Spleen (tissue), 7 donors: ENCODE measurements around the gene OR12D3.

Source experiments
- POLR2AphosphoS5 ChIP-seq, 3 donors: sonication (generic); formaldehyde crosslinking; IDR thresholded peaks; one replicate each; pipeline ENCODE4 v1.5.1; 2017; ENCODE audit warnings: antibody characterized with exemption in 3 of 3
- TF ChIP-seq, protein P1 (sequence below), 11 experiments: fragments of 200-600 bp in 7 of 11; fragments of 450-650 bp in 4 of 11; sonication (generic) in 4 of 11; IDR thresholded peaks in 8 of 11; conservative IDR thresholded peaks in 3 of 11; 1 replicate in 7 of 11; 2 replicates in 4 of 11; pipeline versions ENCODE4 v1.4.0 to v1.8.0; 2016 to 2021; ENCODE audit warnings: antibody characterized with exemption in 11 of 11, inconsistent platforms in 4 of 11, mild to moderate bottlenecking in 1 of 11
- donor health status: DM: no; HTN: no; CAD: no; lungs with moderate emphysema.
- donor health status: DM: no; HTN: no; CAD: no.
- donor health status: DM: no; HTN: no; CAD: no.

DNA sequence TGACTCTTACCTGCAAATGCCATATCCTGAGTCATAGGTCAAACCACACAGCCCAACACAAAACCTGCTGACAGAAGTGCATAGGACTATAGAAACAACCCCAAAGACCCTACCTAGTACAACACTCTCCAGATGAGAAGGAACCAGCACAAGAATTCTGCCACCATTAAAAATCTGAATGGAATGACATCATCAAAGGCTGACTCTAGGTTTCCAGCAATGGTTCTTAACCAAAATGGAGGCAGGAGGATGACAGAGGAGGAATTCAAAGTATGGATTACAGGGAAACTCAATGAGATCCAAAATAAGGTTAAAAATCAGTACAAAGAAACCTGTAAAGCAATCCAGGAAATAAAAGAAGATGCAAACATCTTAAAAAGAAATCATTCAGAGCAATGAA is 42.4 kb downstream of the OR12D3 start:
- TF ChIP-seq, protein P1, sequence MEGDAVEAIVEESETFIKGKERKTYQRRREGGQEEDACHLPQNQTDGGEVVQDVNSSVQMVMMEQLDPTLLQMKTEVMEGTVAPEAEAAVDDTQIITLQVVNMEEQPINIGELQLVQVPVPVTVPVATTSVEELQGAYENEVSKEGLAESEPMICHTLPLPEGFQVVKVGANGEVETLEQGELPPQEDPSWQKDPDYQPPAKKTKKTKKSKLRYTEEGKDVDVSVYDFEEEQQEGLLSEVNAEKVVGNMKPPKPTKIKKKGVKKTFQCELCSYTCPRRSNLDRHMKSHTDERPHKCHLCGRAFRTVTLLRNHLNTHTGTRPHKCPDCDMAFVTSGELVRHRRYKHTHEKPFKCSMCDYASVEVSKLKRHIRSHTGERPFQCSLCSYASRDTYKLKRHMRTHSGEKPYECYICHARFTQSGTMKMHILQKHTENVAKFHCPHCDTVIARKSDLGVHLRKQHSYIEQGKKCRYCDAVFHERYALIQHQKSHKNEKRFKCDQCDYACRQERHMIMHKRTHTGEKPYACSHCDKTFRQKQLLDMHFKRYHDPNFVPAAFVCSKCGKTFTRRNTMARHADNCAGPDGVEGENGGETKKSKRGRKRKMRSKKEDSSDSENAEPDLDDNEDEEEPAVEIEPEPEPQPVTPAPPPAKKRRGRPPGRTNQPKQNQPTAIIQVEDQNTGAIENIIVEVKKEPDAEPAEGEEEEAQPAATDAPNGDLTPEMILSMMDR (IDR thresholded peaks at IDR 0.05 in 8 of 11, conservative IDR thresholded peaks at IDR 0.05 in 3 of 11) = no peak
- TF ChIP-seq POLR2AphosphoS5 (IDR thresholded peaks at IDR 0.05) = no peak
